Measurements from ENCODE around the gene TSC22D1.

GRCh38 chr13:44404261-44405132, 171.6 kb downstream of the TSC22D1 start:
- TF ChIP-seq CTCF (conservative IDR thresholded peaks at IDR 0.05; ENCODE audit: low read depth, low read length) (no peak), RFX5 (IDR thresholded peaks at IDR 0.05; ENCODE audit: low read depth, low read length) (no peak), RCOR1 (IDR thresholded peaks at IDR 0.05; ENCODE audit: insufficient replicate concordance, low read length) (no peak), CHD1 (IDR thresholded peaks at IDR 0.05; ENCODE audit: low read depth, low read length) (no peak), ELK1 (IDR thresholded peaks at IDR 0.05; ENCODE audit: borderline replicate concordance, low read depth, low read length) (no peak), NFE2L2 (IDR thresholded peaks at IDR 0.05; ENCODE audit: low read depth, low read length) (no peak), MAZ (IDR thresholded peaks at IDR 0.05; ENCODE audit: borderline replicate concordance, low read depth, low read length) (no peak), POLR2A (IDR thresholded peaks at IDR 0.05; ENCODE audit: low read depth, low read length) (no peak), RAD21 (IDR thresholded peaks at IDR 0.05; ENCODE audit: low read length) (no peak), BHLHE40 (IDR thresholded peaks at IDR 0.05; ENCODE audit: low read depth, low read length) (no peak)

Measured in IMR-90 (cell line).